Testis (tissue), 2 donors: ENCODE measurements around the gene SNX14.

Source experiments
- CTCF ChIP-seq, 3 experiments: fragments of 450-650 bp in 2 of 3; fragments of 200-600 bp in 1 of 3; sonication (generic) in 1 of 3; IDR thresholded peaks; one replicate each; pipeline ENCODE4 v1.5.1; 2016 to 2019; ENCODE audit warnings: antibody characterized with exemption in 3 of 3, mild to moderate bottlenecking in 2 of 3, moderate library complexity in 1 of 3
- POLR2A ChIP-seq: fragments of 450-650 bp; IDR thresholded peaks from one replicate; pipeline ENCODE4 v1.6.1; 2017; ENCODE audit warnings: antibody characterized with exemption, mild to moderate bottlenecking, moderate library complexity

- TF ChIP-seq CTCF (IDR thresholded peaks at IDR 0.05) (no peak), POLR2A (no peak)
Measured at GRCh38 chr6:85561750-85562357, 31.8 kb downstream of the SNX14 start.
